ENCODE data around the gene SLC7A8. TPM values are rescaled to one million over a fixed set of nuclear protein-coding genes. Genes with fewer than 3 reads are reported as not detected.

SLC7A8 gene
- total RNA-seq, 2 donors from 2014 or later, result 119 to 143 TPM

DNA sequence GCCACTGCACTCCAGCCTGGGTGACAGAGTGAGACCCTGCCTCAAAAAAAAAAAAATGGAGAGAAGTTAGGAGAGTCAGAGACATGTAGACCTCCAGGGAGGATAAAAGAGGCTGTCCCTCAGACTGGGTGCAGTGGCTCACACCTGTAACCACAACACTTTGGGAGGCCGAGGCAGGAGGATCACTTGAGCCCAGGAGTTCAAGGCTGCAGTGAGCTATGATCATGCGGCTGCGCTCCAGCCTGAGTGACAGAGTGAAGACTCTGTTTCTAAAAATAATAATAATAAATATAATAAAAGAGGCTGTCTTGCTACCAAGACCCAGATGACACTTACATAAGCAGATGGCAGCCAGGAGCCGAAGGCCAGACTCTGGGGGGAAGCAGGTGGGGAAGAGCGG is 18.5 kb downstream of the SLC7A8 start:
- Histone ChIP-seq H3K4me1 (replicated peaks) (no peaks in the 10 kb centered on the region), H3K9me3 (no peaks in the 10 kb centered on the region), H3K36me3 (no peaks in the 10 kb centered on the region), H3K27ac (no peak overlapping the region), H3K4me3 (no peak overlapping the region), H3K27me3 (replicated peaks; ENCODE audit: insufficient read depth) (no peaks in the 10 kb centered on the region)
- 96% methylated on average over 5 of the region's 5 CpGs for WGBS
- intact Hi-C loops (cut with DNase I), result no loop called here
- TF ChIP-seq POLR2A (IDR thresholded peaks at IDR 0.05) (no peak), POLR2AphosphoS5 (IDR thresholded peaks at IDR 0.05) (no peak)
- TF ChIP-seq, protein P1, sequence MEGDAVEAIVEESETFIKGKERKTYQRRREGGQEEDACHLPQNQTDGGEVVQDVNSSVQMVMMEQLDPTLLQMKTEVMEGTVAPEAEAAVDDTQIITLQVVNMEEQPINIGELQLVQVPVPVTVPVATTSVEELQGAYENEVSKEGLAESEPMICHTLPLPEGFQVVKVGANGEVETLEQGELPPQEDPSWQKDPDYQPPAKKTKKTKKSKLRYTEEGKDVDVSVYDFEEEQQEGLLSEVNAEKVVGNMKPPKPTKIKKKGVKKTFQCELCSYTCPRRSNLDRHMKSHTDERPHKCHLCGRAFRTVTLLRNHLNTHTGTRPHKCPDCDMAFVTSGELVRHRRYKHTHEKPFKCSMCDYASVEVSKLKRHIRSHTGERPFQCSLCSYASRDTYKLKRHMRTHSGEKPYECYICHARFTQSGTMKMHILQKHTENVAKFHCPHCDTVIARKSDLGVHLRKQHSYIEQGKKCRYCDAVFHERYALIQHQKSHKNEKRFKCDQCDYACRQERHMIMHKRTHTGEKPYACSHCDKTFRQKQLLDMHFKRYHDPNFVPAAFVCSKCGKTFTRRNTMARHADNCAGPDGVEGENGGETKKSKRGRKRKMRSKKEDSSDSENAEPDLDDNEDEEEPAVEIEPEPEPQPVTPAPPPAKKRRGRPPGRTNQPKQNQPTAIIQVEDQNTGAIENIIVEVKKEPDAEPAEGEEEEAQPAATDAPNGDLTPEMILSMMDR (IDR thresholded peaks at IDR 0.05), result no peak
- DNase-seq (ENCODE audit: low spot score), result no peak

DNA sequence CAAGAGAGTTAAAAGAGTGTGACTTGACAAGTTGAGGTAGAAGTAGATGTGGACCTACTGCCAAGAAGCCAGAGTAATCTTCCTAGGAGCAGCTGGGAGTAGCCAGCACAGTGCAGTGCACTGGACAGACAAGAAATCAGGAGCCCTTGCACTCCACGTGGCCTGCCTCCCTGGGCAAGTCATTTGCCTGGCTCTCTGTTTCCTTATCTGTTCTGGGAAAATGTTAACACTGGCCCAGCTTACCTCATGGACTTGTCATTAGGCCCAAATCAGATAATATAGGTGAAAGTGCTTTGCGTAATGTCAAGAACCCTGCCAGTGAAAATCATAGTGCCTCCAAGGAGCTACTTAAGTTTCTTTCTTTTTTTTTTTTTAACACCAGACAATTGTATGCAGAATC is 19.2 kb downstream of the SLC7A8 start:
- DNase-seq (ENCODE audit: low spot score), result no peak
- Histone ChIP-seq H3K27me3 (replicated peaks; ENCODE audit: insufficient read depth) (no peaks in the 10 kb centered on the region), H3K4me3 (no peak overlapping the region), H3K27ac (no peak overlapping the region), H3K36me3 (no peaks in the 10 kb centered on the region), H3K4me1 (replicated peaks) (no peaks in the 10 kb centered on the region), H3K9me3 (no peaks in the 10 kb centered on the region)
- intact Hi-C loops (cut with DNase I), result no loop called here
- 65% methylated on average over 2 of the region's 2 CpGs for WGBS
- no peak for TF ChIP-seq POLR2A (IDR thresholded peaks at IDR 0.05)
- TF ChIP-seq POLR2AphosphoS5 (IDR thresholded peaks at IDR 0.05), result no peak
- TF ChIP-seq, protein P1 (IDR thresholded peaks at IDR 0.05), result no peak

DNA sequence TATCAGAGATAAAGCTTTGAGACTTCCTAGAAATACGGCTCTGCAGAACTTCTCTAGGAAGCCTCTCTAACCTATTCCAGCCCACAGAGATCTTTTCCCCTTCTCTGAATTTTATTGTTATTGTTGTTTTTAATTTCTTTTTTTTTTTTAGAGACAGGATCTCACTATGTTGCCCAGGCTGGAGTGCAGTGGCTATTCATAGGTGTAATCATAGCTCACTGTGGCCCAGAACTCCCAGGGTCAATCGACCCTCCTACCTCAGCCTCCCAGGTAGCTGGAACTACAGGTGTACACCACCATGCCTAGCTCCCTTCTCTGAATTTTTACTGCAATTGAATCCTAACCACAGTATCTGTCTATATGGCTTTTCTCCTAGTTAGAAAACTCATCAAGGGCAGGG is 19.6 kb downstream of the SLC7A8 start:
- no peak overlapping the region for H3K27ac ChIP-seq
- H3K4me1 ChIP-seq (replicated peaks), result no peaks in the 10 kb centered on the region
- TF ChIP-seq, protein P1 (IDR thresholded peaks at IDR 0.05), result no peak
- TF ChIP-seq POLR2A (IDR thresholded peaks at IDR 0.05) (no peak), POLR2AphosphoS5 (IDR thresholded peaks at IDR 0.05) (no peak)
- no peak for DNase-seq (ENCODE audit: low spot score)
- H3K9me3 ChIP-seq, result no peaks in the 10 kb centered on the region
- H3K4me3 ChIP-seq, result no peak overlapping the region
- H3K27me3 ChIP-seq (replicated peaks; ENCODE audit: insufficient read depth), result no peaks in the 10 kb centered on the region
- intact Hi-C loops (cut with DNase I), result no loop called here
- WGBS, result 93% methylated on average over 2 of the region's 2 CpGs
- H3K36me3 ChIP-seq, result no peaks in the 10 kb centered on the region

DNA sequence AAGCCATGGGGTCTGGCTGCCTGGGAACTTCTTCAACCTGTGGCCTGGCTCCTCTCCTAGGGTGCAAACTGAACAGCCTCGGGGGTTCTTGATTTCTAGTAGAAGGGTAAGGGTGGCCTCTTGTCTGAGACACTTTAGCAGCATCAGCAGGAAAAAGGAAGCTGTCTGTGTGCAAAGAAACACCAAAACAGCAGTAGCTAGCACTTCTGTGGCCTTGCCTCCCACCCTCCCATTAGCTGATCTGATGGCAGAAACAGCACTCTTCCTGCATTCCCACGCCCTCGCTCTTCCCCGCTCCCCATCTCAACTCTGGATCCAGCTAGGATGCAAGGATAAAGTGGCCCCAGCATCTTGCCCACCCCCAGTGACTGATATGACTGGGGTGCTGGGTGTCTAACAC is 20.7 kb downstream of the SLC7A8 start:
- no peak for DNase-seq (ENCODE audit: low spot score)
- TF ChIP-seq, protein P1 (IDR thresholded peaks at IDR 0.05), result no peak
- TF ChIP-seq POLR2A (IDR thresholded peaks at IDR 0.05) (no peak), POLR2AphosphoS5 (IDR thresholded peaks at IDR 0.05) (no peak)
- 92% methylated on average over 4 of the region's 4 CpGs for whole genome bisulfite sequencing
- Histone ChIP-seq H3K27me3 (replicated peaks; ENCODE audit: insufficient read depth) (no peaks in the 10 kb centered on the region), H3K4me3 (no peak overlapping the region), H3K4me1 (replicated peaks) (no peaks in the 10 kb centered on the region), H3K27ac (no peak overlapping the region), H3K36me3 (no peaks in the 10 kb centered on the region), H3K9me3 (no peaks in the 10 kb centered on the region)
- intact Hi-C loops (cut with DNase I), result no loop called here

DNA sequence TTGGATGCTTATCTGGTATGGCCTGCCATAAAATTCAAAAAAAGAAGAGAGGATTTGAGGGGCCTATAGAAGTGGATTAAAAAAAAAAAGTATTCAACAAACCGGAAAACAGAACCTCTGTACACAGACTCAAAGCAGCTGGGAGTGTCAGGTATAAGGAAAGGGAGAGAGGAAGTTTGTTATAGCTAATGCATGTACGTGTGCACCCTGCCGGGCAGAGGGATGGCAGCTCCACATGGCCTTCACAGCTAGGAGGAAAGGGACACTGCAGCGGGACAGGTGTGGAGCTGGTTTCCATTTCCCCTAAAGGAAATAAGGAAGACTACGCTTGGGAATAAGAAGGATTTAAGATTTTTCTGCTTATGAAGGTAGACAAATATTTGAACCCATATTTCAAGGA is 21.5 kb downstream of the SLC7A8 start:
- TF ChIP-seq POLR2AphosphoS5 (IDR thresholded peaks at IDR 0.05) (no peak), POLR2A (IDR thresholded peaks at IDR 0.05) (no peak)
- TF ChIP-seq, protein P1 (IDR thresholded peaks at IDR 0.05), result no peak
- intact Hi-C loops (cut with DNase I), result no loop called here
- Histone ChIP-seq H3K27me3 (replicated peaks; ENCODE audit: insufficient read depth) (no peaks in the 10 kb centered on the region), H3K9me3 (no peaks in the 10 kb centered on the region), H3K27ac (no peak overlapping the region), H3K4me1 (replicated peaks) (no peaks in the 10 kb centered on the region), H3K36me3 (no peaks in the 10 kb centered on the region), H3K4me3 (no peak overlapping the region)
- no peak for DNase-seq (ENCODE audit: low spot score)
- 85% methylated on average over 5 of the region's 5 CpGs for WGBS
